Measurements from ENCODE around the gene CNTNAP2. TPM values are rescaled to one million over a fixed set of nuclear protein-coding genes. Genes with fewer than 3 reads are reported as not detected.

CNTNAP2 gene
- total RNA-seq, 4 donors from 2014 or later: 0.29 to 0.88 (median 0.33) TPM; not detected in 1

GRCh38 chr7:146764458-146764857 lies 647.9 kb downstream of the CNTNAP2 start:
- H3K9me3 ChIP-seq: no peaks in the 10 kb centered on the region
- H3K36me3 ChIP-seq: no peaks in the 10 kb centered on the region
- no peak overlapping the region for H3K27ac ChIP-seq
- intact Hi-C loops (cut with DNase I): no loop called here
- no peak for DNase-seq
- WGBS, 2 donors: 70 to 89% methylated on average over 3 of the region's 3 CpGs
- TF ChIP-seq, protein P1, sequence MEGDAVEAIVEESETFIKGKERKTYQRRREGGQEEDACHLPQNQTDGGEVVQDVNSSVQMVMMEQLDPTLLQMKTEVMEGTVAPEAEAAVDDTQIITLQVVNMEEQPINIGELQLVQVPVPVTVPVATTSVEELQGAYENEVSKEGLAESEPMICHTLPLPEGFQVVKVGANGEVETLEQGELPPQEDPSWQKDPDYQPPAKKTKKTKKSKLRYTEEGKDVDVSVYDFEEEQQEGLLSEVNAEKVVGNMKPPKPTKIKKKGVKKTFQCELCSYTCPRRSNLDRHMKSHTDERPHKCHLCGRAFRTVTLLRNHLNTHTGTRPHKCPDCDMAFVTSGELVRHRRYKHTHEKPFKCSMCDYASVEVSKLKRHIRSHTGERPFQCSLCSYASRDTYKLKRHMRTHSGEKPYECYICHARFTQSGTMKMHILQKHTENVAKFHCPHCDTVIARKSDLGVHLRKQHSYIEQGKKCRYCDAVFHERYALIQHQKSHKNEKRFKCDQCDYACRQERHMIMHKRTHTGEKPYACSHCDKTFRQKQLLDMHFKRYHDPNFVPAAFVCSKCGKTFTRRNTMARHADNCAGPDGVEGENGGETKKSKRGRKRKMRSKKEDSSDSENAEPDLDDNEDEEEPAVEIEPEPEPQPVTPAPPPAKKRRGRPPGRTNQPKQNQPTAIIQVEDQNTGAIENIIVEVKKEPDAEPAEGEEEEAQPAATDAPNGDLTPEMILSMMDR (IDR thresholded peaks at IDR 0.05): no peak
- no peak for TF ChIP-seq POLR2A (IDR thresholded peaks at IDR 0.05)
- H3K4me3 ChIP-seq (replicated peaks in 1 of 3): no peak overlapping the region
- no peaks in the 10 kb centered on the region for H3K27me3 ChIP-seq
- H3K4me1 ChIP-seq: no peaks in the 10 kb centered on the region

DNA sequence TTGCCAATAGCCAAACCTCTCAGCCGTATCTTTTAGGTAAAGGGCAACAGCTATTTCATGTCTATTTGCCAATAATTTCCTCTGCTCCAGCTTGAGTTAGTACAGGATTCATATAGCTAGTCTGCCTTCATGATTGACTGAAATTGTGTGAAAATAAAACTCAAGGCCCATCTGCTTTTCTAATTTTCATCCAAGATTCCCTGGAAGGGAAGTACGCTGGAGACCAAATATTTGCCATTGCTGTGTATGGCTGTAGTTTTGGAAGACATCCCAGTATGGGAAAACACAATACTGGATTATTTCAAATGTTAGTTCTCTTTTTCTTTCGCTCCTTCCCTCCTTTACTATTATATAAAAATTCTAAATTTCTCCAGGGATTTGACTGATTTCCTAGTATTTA lies 652.4 kb downstream of the CNTNAP2 start:
- H3K4me1 ChIP-seq: no peaks in the 10 kb centered on the region
- H3K9me3 ChIP-seq: no peaks in the 10 kb centered on the region
- intact Hi-C loops (cut with DNase I): no loop called here
- H3K27ac ChIP-seq: no peak overlapping the region
- no peaks in the 10 kb centered on the region for H3K27me3 ChIP-seq
- no peak for DNase-seq
- H3K36me3 ChIP-seq: no peaks in the 10 kb centered on the region
- H3K4me3 ChIP-seq (replicated peaks in 1 of 3): no peak overlapping the region
- TF ChIP-seq POLR2A (IDR thresholded peaks at IDR 0.05): no peak
- TF ChIP-seq, protein P1 (IDR thresholded peaks at IDR 0.05): no peak
- WGBS, 2 donors: 82 to 83% methylated on average over 3 of the region's 3 CpGs

- H3K27me3 ChIP-seq: no peaks in the 10 kb centered on the region
- intact Hi-C loops (cut with DNase I): no loop called here
- no peak overlapping the region for H3K27ac ChIP-seq
- H3K4me3 ChIP-seq (replicated peaks in 1 of 3): no peak overlapping the region
- WGBS, 2 donors: 64 to 68% methylated on average over 5 of the region's 5 CpGs
- no peaks in the 10 kb centered on the region for H3K9me3 ChIP-seq
- no peaks in the 10 kb centered on the region for H3K4me1 ChIP-seq
- H3K36me3 ChIP-seq: no peaks in the 10 kb centered on the region
- TF ChIP-seq, protein P1 (IDR thresholded peaks at IDR 0.05): no peak
- TF ChIP-seq POLR2A (IDR thresholded peaks at IDR 0.05): no peak
- DNase-seq: no peak
Observed at GRCh38 chr7:146772601-146773000, 656.0 kb downstream of the CNTNAP2 start.

GRCh38 chr7:146773506-146773905 lies 656.9 kb downstream of the CNTNAP2 start:
- intact Hi-C loops (cut with DNase I): no loop called here
- Histone ChIP-seq H3K4me1 (no peaks in the 10 kb centered on the region), H3K9me3 (no peaks in the 10 kb centered on the region), H3K27ac (no peak overlapping the region), H3K27me3 (no peaks in the 10 kb centered on the region), H3K4me3 (replicated peaks in 1 of 3) (no peak overlapping the region), H3K36me3 (no peaks in the 10 kb centered on the region)
- whole genome bisulfite sequencing, 2 donors: 94 to 96% methylated on average over 5 of the region's 5 CpGs
- TF ChIP-seq, protein P1 (IDR thresholded peaks at IDR 0.05): no peak
- TF ChIP-seq POLR2A (IDR thresholded peaks at IDR 0.05): no peak
- DNase-seq: no peak

DNA sequence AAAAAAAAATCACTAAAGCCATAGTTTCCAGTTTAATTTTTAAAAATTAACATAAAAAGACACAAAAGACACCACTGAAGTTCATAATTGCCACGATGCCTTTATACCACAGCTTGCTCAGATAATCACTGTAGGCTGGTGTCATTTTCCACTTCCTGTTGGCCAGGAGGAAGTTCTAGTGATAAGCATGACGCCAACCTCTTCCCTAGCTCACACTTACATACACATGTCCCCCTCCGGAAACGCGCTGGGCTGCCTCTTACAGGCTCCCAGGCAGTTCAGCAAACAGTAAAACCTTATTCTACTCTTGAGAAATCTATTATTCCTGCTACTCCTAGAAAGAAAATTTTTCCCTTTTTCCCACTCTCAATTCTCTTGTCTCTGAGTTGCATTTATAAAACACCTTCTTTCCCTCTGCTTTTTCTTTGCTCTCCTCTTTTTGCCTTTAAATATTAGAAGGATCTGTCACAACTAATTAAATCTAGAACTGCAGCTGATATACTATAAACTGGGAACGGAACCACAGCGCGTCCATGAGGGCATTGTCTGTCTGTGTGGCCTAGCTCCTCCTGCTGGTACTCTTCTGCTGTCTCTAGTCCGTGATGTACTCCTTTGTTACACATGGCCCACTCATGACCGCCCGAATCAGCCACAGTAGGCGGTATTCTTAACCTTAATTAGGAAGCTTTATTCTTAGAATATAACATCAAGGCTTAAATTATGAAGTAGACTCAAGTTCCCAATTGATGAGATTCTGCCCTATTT lies 664.9 kb downstream of the CNTNAP2 start:
- TF ChIP-seq POLR2A (IDR thresholded peaks at IDR 0.05): no peak
- TF ChIP-seq, protein P1 (IDR thresholded peaks at IDR 0.05): no peak
- intact Hi-C loops (cut with DNase I): no loop called here
- Histone ChIP-seq H3K27me3 (no peaks in the 10 kb centered on the region), H3K4me3 (replicated peaks in 1 of 3) (no peak overlapping the region), H3K36me3 (no peaks in the 10 kb centered on the region), H3K4me1 (no peaks in the 10 kb centered on the region), H3K9me3 (no peaks in the 10 kb centered on the region), H3K27ac (no peak overlapping the region)
- WGBS, 2 donors: 92 to 94% methylated on average over 12 of the region's 12 CpGs
- no peak for DNase-seq
